ENCODE data around the gene BICD2.
A peak's percentile ranks its signal among the peaks of the same experiment; 100 is the strongest.

The BICD2 gene

GRCh38 chr9:92671323-92671722 lies 93.3 kb downstream of the BICD2 start:
- Mint-ChIP-seq H3K4me1 (peaks cover 24% of the 10 kb centered on the region), H3K27me3 (no peaks in the 10 kb centered on the region), H3K36me3 (ENCODE audit: insufficient read depth) (peaks cover 7% of the 10 kb centered on the region), H3K9me3 (no peaks in the 10 kb centered on the region), H3K4me3 (peak overlapping the region; percentile 89), H3K27ac (ENCODE audit: low read depth) (peak overlapping the region; percentile 95)
- DNase-seq (ENCODE audit: low spot score in 2 of 2) (no peak), ATAC-seq (replicated peaks; ENCODE audit: extremely low read depth, poor library complexity, severe bottlenecking) (no peak)

DNA sequence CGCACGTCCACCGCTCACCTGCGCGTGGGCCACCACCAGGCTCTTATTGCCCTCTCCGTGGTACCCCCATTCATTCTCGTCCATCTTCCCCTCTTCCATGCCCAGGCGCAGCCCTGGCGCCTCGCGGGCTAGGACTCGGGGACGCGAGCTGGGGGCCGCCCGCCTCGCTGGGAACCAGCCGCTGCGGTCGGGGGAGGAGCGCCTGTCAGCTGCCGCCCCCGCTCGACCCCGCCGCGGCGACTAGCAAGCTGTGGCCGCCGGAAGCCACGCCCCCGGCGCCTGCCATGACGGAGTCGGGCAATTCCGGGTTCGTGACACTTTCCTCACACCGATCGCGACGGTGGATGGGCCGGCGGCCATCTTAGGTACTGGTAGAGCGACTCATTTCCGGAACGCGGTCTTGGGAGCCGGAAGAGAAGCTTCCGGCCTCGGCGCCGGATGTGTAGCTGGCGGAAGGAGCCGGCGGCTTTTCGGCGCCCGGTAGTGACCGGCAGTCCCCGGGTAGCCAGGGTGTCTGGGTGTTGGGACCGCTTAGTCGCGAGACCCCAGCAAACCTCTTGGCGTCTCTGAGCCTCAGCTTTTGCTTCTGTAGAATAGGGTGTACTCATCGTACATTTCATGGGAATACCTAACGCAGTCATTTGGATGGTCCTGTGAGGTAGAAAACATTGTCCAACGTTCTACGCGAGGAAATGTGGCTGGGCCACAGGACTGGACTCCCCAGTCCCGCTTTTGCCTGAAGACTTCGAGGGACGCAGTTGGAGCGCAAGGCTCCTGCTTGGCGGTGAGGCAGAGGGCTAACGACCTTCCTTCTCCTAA lies 94.5 kb downstream of the BICD2 start, which contains the start of gene IPPK:
Gene IPPK (minus strand): TSS at position 242 of the 819 bp plus-strand sequence. CDS start 143 bp downstream, at position 99.
- DNase-seq (ENCODE audit: low spot score in 2 of 2) = peak; percentile 90 to 95
- H3K27me3 Mint-ChIP-seq = no peaks in the 10 kb centered on the region
- peak within 1 kb of the TSS; percentile 95 for H3K27ac Mint-ChIP-seq (ENCODE audit: low read depth)
- peak; percentile 96 for ATAC-seq (replicated peaks; ENCODE audit: extremely low read depth, poor library complexity, severe bottlenecking)
- H3K4me1 Mint-ChIP-seq = peaks cover 34% of the 10 kb centered on the region
- H3K4me3 Mint-ChIP-seq = peak within 1 kb of the TSS; percentile 89
- peaks cover 10% of the 10 kb centered on the region for H3K36me3 Mint-ChIP-seq (ENCODE audit: insufficient read depth)
- H3K9me3 Mint-ChIP-seq = no peaks in the 10 kb centered on the region

DNA sequence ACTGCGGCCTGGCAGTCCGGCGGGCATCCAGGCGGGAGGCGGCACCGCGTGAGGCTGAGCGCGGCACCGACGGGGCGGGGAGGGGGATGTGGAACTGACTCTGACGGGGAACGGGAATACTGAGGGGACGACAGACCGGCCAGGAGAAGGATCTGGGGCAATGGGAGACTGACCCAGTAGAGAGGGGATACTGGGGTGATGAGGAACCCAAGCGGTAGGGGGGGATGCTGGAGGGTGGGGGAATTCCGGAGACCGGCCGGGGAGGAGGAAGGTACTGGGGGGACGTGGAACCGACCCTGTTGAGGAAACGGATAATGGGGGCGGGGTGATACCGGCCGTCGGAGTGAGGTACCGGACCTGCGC lies 95.1 kb downstream of the BICD2 start:
- Mint-ChIP-seq H3K27ac (ENCODE audit: low read depth) (peak overlapping the region; percentile 95), H3K27me3 (no peaks in the 10 kb centered on the region), H3K36me3 (ENCODE audit: insufficient read depth) (peaks cover 11% of the 10 kb centered on the region), H3K4me1 (peaks cover 40% of the 10 kb centered on the region), H3K9me3 (no peaks in the 10 kb centered on the region), H3K4me3 (peak overlapping the region; percentile 89)
- peak; percentile 15 for ATAC-seq (replicated peaks; ENCODE audit: extremely low read depth, poor library complexity, severe bottlenecking)
- DNase-seq (ENCODE audit: low spot score in 2 of 2) = no peak

DNA sequence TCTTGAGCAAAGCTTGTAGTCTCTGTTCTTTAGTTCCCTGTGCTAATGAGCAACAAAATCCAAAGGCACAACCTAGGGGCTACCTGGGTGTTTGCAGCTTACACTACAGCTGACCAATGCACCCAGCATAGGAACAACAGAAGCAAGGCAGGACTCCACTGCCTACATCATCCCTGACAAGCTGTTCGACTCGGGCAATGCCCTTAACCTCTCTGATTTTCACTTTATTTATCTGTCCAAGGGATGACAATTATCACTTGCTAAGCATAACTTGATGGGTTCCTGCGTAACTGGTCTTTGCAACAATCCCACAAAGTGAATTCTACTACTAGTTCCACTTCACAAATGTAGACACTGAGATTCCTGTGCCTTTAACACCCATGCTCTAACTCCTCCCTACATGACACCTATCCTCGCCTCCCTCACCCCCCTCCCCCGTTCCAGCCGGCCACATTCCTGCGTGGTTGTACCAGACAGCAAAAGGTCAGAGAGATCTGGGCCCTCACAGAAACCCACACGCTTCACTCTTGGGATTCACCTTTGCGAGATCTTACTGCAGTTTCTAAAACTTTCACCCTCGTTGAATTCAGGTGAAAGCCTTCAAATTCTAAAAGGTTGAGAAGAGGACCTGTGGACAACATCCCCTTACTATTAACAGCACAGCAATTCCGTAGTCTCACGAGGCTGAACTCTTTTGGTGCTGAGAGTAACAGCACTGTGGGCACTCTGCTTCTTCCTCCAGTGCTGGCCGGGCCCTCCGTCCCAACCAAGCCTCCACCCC lies 95.7 kb downstream of the BICD2 start:
- Mint-ChIP-seq H3K9me3 (no peaks in the 10 kb centered on the region), H3K27ac (ENCODE audit: low read depth) (peak overlapping the region; percentile 95), H3K4me1 (peaks cover 45% of the 10 kb centered on the region), H3K27me3 (no peaks in the 10 kb centered on the region), H3K4me3 (peak overlapping the region; percentile 89), H3K36me3 (ENCODE audit: insufficient read depth) (peaks cover 12% of the 10 kb centered on the region)
- ATAC-seq (replicated peaks; ENCODE audit: extremely low read depth, poor library complexity, severe bottlenecking) = peak; percentile 0
- no peak for DNase-seq (ENCODE audit: low spot score in 2 of 2)

DNA sequence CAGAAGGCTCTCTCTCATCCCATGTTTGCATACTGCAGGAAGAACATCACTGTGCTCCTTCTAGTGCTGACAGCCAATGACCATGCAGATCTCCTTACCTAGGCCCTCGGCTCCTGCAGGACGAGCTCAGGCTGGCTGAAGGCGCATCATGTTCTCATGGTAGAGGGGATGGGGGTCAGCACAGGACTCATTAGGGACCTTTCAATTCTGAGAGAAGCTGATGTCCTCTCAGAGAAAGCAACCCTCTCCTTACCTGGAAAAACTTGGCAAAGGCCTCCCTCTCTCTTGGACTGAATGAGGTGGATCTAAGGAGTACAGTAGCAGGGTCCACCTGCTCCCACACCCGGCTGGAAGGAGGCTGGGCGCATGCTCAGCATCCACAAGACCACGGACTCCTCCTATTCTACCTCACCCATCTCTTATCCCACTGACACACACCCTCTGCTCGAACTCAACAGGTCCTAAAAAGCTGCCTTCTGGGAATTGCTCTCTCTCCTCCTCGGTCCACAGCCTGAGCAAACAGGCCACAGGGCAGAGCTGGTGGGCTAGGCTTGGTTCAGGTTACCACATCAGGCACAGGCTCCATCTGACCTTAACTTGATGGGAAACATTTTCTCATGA lies 97.6 kb downstream of the BICD2 start:
- Mint-ChIP-seq H3K27me3 (no peaks in the 10 kb centered on the region), H3K36me3 (ENCODE audit: insufficient read depth) (peaks cover 14% of the 10 kb centered on the region), H3K27ac (ENCODE audit: low read depth) (peak overlapping the region; percentile 63), H3K9me3 (no peaks in the 10 kb centered on the region), H3K4me3 (no peak overlapping the region), H3K4me1 (peaks cover 55% of the 10 kb centered on the region)
- DNase-seq (ENCODE audit: low spot score in 2 of 2) (no peak), ATAC-seq (replicated peaks; ENCODE audit: extremely low read depth, poor library complexity, severe bottlenecking) (no peak)

- H3K4me3 Mint-ChIP-seq = no peak overlapping the region
- H3K27me3 Mint-ChIP-seq = no peaks in the 10 kb centered on the region
- H3K9me3 Mint-ChIP-seq = no peaks in the 10 kb centered on the region
- H3K36me3 Mint-ChIP-seq (ENCODE audit: insufficient read depth) = peaks cover 16% of the 10 kb centered on the region
- ATAC-seq (replicated peaks; ENCODE audit: extremely low read depth, poor library complexity, severe bottlenecking) (no peak), DNase-seq (ENCODE audit: low spot score in 2 of 2) (no peak)
- H3K27ac Mint-ChIP-seq (ENCODE audit: low read depth) = peak overlapping the region; percentile 62
- peaks cover 55% of the 10 kb centered on the region for H3K4me1 Mint-ChIP-seq
These were observed 98.4 kb downstream of the BICD2 start for GRCh38 chr9:92666236-92666635.

DNA sequence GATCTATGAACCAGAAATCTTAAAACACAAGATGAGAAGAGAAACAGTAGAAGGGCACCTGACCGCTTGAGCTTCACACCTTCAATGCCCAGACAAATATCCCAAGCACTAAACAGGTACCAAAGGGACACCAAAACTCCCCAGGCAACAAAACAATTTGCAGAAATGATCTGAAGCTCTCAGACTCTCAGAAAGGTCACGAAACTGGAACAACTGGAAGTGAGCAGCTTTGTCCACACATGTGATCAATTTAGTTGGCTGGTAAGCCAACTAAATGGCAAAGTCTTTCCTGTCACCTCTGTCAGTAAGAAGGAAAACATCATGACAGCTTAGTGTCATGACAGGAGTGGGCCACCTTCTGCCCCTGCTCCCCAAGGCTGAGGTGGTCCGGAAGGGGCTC lies 98.8 kb downstream of the BICD2 start:
- DNase-seq (ENCODE audit: low spot score in 2 of 2) (no peak), ATAC-seq (replicated peaks; ENCODE audit: extremely low read depth, poor library complexity, severe bottlenecking) (no peak)
- peaks cover 16% of the 10 kb centered on the region for H3K36me3 Mint-ChIP-seq (ENCODE audit: insufficient read depth)
- H3K27ac Mint-ChIP-seq (ENCODE audit: low read depth) = peak overlapping the region; percentile 62
- H3K4me3 Mint-ChIP-seq = no peak overlapping the region
- peaks cover 55% of the 10 kb centered on the region for H3K4me1 Mint-ChIP-seq
- no peaks in the 10 kb centered on the region for H3K9me3 Mint-ChIP-seq
- H3K27me3 Mint-ChIP-seq = no peaks in the 10 kb centered on the region

DNA sequence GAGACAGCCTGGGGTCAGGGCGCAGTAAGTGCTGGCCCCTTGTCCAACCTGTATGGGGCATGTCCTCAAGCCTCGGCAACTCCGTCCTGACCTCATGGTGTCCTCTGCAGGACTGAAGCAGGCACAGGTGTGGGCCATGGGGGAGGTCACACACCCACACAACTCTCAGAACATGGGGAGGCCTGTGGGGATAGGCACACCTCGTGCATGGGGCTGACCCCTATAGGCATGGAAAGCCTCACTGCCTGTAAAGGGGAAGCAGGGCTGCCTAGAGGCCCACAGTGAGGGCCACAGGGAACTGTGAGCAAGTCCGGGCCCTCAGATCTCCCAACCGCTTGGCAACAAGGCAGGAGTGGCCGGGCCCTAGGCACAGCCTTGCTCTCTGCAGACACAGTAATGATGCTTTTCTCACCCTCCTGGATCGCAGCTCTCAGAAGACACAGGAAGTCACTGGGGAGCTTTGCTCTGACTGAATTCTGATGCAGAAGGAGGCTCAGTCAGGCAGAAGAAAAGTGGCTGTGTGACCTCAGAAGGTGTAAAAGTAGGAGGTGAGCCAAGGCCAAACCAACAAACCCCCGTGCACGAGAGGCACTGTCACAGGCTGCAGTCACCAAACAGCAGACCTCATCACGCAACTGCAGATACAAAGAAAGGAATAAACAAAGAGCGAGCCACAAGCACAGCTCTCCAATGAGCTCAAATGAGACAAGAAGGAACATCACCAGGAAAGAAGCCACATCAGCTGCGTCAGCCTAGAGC lies 100.1 kb downstream of the BICD2 start:
- Mint-ChIP-seq H3K27ac (ENCODE audit: low read depth) (peak overlapping the region; percentile 85), H3K36me3 (ENCODE audit: insufficient read depth) (peaks cover 10% of the 10 kb centered on the region), H3K4me3 (peak overlapping the region; percentile 64), H3K9me3 (no peaks in the 10 kb centered on the region), H3K27me3 (no peaks in the 10 kb centered on the region), H3K4me1 (peaks cover 61% of the 10 kb centered on the region)
- DNase-seq (ENCODE audit: low spot score in 2 of 2) = peak in 1 of 2 donors; percentile 67
- peak; percentile 89 for ATAC-seq (replicated peaks; ENCODE audit: extremely low read depth, poor library complexity, severe bottlenecking)

GRCh38 chr9:92663951-92664350 lies 100.7 kb downstream of the BICD2 start:
- H3K36me3 Mint-ChIP-seq (ENCODE audit: insufficient read depth) = peaks cover 10% of the 10 kb centered on the region
- H3K4me1 Mint-ChIP-seq = peaks cover 56% of the 10 kb centered on the region
- H3K9me3 Mint-ChIP-seq = no peaks in the 10 kb centered on the region
- DNase-seq (ENCODE audit: low spot score in 2 of 2) (no peak), ATAC-seq (replicated peaks; ENCODE audit: extremely low read depth, poor library complexity, severe bottlenecking) (no peak)
- no peaks in the 10 kb centered on the region for H3K27me3 Mint-ChIP-seq
- H3K27ac Mint-ChIP-seq (ENCODE audit: low read depth) = peak overlapping the region; percentile 85
- peak overlapping the region; percentile 64 for H3K4me3 Mint-ChIP-seq

DNA sequence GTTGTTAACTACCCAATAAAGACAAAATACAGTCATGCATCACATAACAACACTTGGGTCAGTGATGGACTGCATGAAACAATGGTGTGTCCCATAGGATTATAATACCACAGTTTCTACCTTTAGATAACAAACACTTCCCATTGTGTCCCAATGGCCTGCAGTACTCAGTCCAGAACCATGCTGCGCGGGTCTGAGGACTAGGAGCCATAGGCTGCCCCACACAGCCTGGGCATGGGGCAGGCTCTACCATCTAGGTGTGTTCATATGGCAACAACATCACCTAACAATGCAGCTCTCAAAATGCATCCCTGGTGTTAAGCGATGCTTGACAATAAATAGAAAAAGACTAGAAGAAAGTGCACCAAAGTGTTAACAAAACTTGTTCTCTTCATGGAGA lies 101.5 kb downstream of the BICD2 start:
- Mint-ChIP-seq H3K36me3 (ENCODE audit: insufficient read depth) (peaks cover 10% of the 10 kb centered on the region), H3K4me1 (peaks cover 49% of the 10 kb centered on the region), H3K4me3 (no peak overlapping the region), H3K27me3 (no peaks in the 10 kb centered on the region), H3K9me3 (no peaks in the 10 kb centered on the region), H3K27ac (ENCODE audit: low read depth) (peak overlapping the region; percentile 85)
- no peak for ATAC-seq (replicated peaks; ENCODE audit: extremely low read depth, poor library complexity, severe bottlenecking)
- no peak for DNase-seq (ENCODE audit: low spot score in 2 of 2)

DNA sequence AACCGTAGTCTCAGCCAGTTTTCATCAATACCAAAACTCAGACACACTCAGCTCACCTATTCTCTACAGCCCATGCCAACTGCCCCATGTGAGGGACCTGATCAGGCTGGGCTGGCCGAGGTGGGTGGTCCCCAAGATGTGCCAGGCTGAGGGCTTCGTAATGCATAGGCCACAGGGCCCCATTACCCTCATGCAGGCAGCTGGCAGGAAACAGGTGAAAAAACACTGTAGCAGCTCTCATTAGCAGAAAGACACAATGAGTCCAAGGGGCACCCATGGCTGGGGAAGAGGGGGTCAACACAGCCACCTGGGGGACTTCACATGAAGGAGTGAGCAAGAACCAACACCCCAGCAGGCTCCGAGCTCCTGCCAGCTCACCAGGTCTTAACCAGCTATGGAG lies 102.9 kb downstream of the BICD2 start:
- no peaks in the 10 kb centered on the region for H3K27me3 Mint-ChIP-seq
- peak overlapping the region; percentile 29 for H3K27ac Mint-ChIP-seq (ENCODE audit: low read depth)
- H3K4me3 Mint-ChIP-seq = no peak overlapping the region
- no peaks in the 10 kb centered on the region for H3K9me3 Mint-ChIP-seq
- DNase-seq (ENCODE audit: low spot score in 2 of 2) (no peak), ATAC-seq (replicated peaks; ENCODE audit: extremely low read depth, poor library complexity, severe bottlenecking) (no peak)
- H3K4me1 Mint-ChIP-seq = peaks cover 37% of the 10 kb centered on the region
- H3K36me3 Mint-ChIP-seq (ENCODE audit: insufficient read depth) = peaks cover 11% of the 10 kb centered on the region

All from central memory CD8-positive, alpha-beta T cell (primary cell).